ENCODE measurements around the gene GSX2. TPM values are rescaled to one million over a fixed set of nuclear protein-coding genes. Genes with fewer than 3 reads are reported as not detected.

The GSX2 gene
- total RNA-seq, 1 experiment from 2014 or later, result not detected

- no peak for TF ChIP-seq ZBTB33 (IDR thresholded peaks at IDR 0.05; ENCODE audit: extremely low read depth, insufficient replicate concordance, low read length)
- TF ChIP-seq ZFX (IDR thresholded peaks at IDR 0.05), result no peak
Measured at GRCh38 chr4:54090804-54091623, 8.9 kb upstream of the GSX2 start (continued).

- H3K9ac ChIP-seq (ENCODE audit: low read length), result 0 out of 2 replicates have a peak overlapping the region, but pooled peaks have one; percentile 7
Measured at GRCh38 chr4:54091637-54092404, 8.1 kb upstream of the GSX2 start.

More at GRCh38 chr4:54091637-54092404, 8.1 kb upstream of the GSX2 start:
- Histone ChIP-seq H3K27ac (ENCODE audit: low read depth, low read length) (no peak overlapping the region), H3K4me1 (ENCODE audit: control insufficient read depth in 1 of 2, insufficient read depth in 2 of 2, low read length in 2 of 2) (peaks cover 0 to 15% of the 10 kb centered on the region in 2 experiments; a peak in 2 of 4 replicates), H3K36me3 (ENCODE audit: control insufficient read depth in 1 of 2, insufficient read depth in 2 of 2, low read length in 2 of 2) (no peaks in the 10 kb centered on the region), H3K4me2 (ENCODE audit: low read length) (peak overlapping the region; percentile 76), H2AFZ (ENCODE audit: low read depth, low read length, poor library complexity, severe bottlenecking) (peak overlapping the region; percentile 64), H3K9me3 (ENCODE audit: control insufficient read depth in 1 of 2, insufficient read depth in 1 of 2, low read depth in 1 of 2, low read length in 2 of 2) (no peaks in the 10 kb centered on the region), H3K9me2 (ENCODE audit: insufficient read depth) (no peaks in the 10 kb centered on the region), H4K20me1 (ENCODE audit: insufficient read depth) (no peaks in the 10 kb centered on the region), H3K79me2 (ENCODE audit: insufficient read depth, low read length) (no peaks in the 10 kb centered on the region), H3K27me3 (ENCODE audit: insufficient read depth, low read length) (peaks cover 11% of the 10 kb centered on the region), H3K4me3 (replicated peaks in 1 of 2; ENCODE audit: low read depth in 1 of 2, low read length in 2 of 2) (peak overlapping the region; percentile 37 to 54)
- ChIA-PET POLR2A (no interaction called here), RAD21 (ENCODE audit: low non-redundant PET in 1 of 2, low total read pairs in 2 of 2, uncharacterized antibody in 2 of 2, unreplicated experiment in 2 of 2) (no interaction called here), CTCF (no interaction called here)
- BruUV-seq (replicated peaks), result no TSS peak
- ATAC-seq, result peak; percentile 86
- TF ChIP-seq EZH2 (IDR thresholded peaks at IDR 0.05), result no peak
- TF ChIP-seq ZBTB33 (IDR thresholded peaks at IDR 0.05; ENCODE audit: extremely low read depth, insufficient replicate concordance, low read length), result no peak
- TF ChIP-seq MAX (IDR thresholded peaks at IDR 0.05), result 0 out of 2 replicates have a peak, but pooled peaks have one; percentile 15
- DNase-seq (ENCODE audit: low read depth, low spot score), result no peak
- intact Hi-C loops (cut with micrococcal nuclease), result no loop called here

All from HCT116 (cell line).